Ovary (tissue), 9 donors: ENCODE measurements around the gene AGFG2. TPM values are rescaled to one million over a fixed set of nuclear protein-coding genes. Genes with fewer than 3 reads are reported as not detected.
"Not testable (repeated sequence)": the region's sequence is repeated elsewhere in the genome, so short reads cannot be mapped to it uniquely, and the experiment has no call there.

ENCODE experiments used
- DNase-seq, 5 donors: peaks; one replicate each; pipeline ENCODE4 v3.0.0-alpha.2; 2019 to 2020
- H3K27ac ChIP-seq, 2 donors: fragments of 200-600 bp; one replicate each; pipeline versions ENCODE4 v1.5.1 to v1.8.0; 2019 to 2022
- H3K27me3 ChIP-seq: fragments of 200-600 bp; one replicate; pipeline ENCODE4 v1.8.0; 2022
- H3K36me3 ChIP-seq: fragments of 200-600 bp; sonication (generic); one replicate; pipeline ENCODE4 v1.5.1; 2019
- H3K4me1 ChIP-seq: one replicate; pipeline ENCODE4 v1.8.1; 2013; ENCODE audit warnings: mild to moderate bottlenecking, moderate library complexity; ENCODE audit not compliant: insufficient read depth
- H3K4me3 ChIP-seq: fragments of 200-600 bp; sonication (generic); one replicate; pipeline ENCODE4 v1.5.1; 2017
- H3K9me3 ChIP-seq, 2 donors: fragments of 200-600 bp in 1 of 2; sonication (generic) in 1 of 2; one replicate each; pipeline versions ENCODE4 v1.5.1 to v1.8.1; 2013 to 2019; ENCODE audit warnings: mild to moderate bottlenecking in 1 of 2, moderate library complexity in 1 of 2
- EP300 ChIP-seq: sonication (generic); formaldehyde crosslinking; IDR thresholded peaks from one replicate; pipeline ENCODE4 v1.6.1; 2017; ENCODE audit warnings: antibody characterized with exemption
- POLR2A ChIP-seq: fragments of 450-650 bp; IDR thresholded peaks from one replicate; pipeline ENCODE4 v1.6.1; 2017; ENCODE audit warnings: antibody characterized with exemption, mild to moderate bottlenecking, moderate library complexity
- WGBS, 3 donors: extraction: QIAGEN DNeasy Blood & Tissue Kit in 1 of 3; methylation state at CpG; one replicate each; pipeline versions ENCODE4 v1.1.5 to v1.1.7; 2013 to 2017; 5-methylcytosine and 5-hydroxymethylcytosine counted together
- intact Hi-C, 4 donors: fragments of 100-400 bp; cut with DNase I; formaldehyde crosslinking; loops; one replicate each; pipeline versions ENCODE4 v1.11.0 to v1.15.1; 2022 to 2023
- polyA plus RNA-seq, 2 donors: library from polyadenylated mRNA; stranded (reverse); fragments of 200-250 nt in 1 of 2; fragments of 350-450 nt in 1 of 2; fragmentation: Illumina TruSeq in 1 of 2; extraction: RNeasy Lipid Tissue Mini Kit (QIAGEN cat#74804) in 1 of 2; gene quantifications; one replicate each; pipeline ENCODE4 v1.2.3, GENCODE V29; 2013 to 2014
- total RNA-seq, 7 donors: library from RNA; depleted of rRNA in 2 of 7; stranded (reverse); fragments of >200 nt in 2 of 7; fragmentation: NEBNext Ultra II Directional in 3 of 7; extraction: Animal tissue kit (Norgen Biotek cat#: 25700) in 3 of 7; gene quantifications; one replicate each; pipeline versions ENCODE4 v1.1.0 to v1.2.4, GENCODE V29; 2016 to 2023
- TF ChIP-seq, protein P1 (sequence below), 3 donors: fragments of 450-650 bp in 2 of 3; fragments of 200-600 bp in 1 of 3; IDR thresholded peaks; one replicate each; pipeline versions ENCODE4 v1.5.1 to v1.8.0; 2016 to 2022; ENCODE audit warnings: antibody characterized with exemption in 3 of 3, mild to moderate bottlenecking in 1 of 3
- donor health status: DM: no; HTN: no; CAD: no; lungs with moderate emphysema.
- donor health status: DM: no; HTN: no; CAD: no.
- donor health status: Bipolar disorder and iron deficiency.
- donor health status: DM: yes; HTN: yes; CAD: no.
- donor health status: DM: no; HTN: no; CAD: no.
- donor health status: DM: yes; HTN: yes; CAD: no.

Gene AGFG2
- total and polyA plus RNA-seq, 9 donors: 10.0 to 115 (median 55.9) TPM

DNA sequence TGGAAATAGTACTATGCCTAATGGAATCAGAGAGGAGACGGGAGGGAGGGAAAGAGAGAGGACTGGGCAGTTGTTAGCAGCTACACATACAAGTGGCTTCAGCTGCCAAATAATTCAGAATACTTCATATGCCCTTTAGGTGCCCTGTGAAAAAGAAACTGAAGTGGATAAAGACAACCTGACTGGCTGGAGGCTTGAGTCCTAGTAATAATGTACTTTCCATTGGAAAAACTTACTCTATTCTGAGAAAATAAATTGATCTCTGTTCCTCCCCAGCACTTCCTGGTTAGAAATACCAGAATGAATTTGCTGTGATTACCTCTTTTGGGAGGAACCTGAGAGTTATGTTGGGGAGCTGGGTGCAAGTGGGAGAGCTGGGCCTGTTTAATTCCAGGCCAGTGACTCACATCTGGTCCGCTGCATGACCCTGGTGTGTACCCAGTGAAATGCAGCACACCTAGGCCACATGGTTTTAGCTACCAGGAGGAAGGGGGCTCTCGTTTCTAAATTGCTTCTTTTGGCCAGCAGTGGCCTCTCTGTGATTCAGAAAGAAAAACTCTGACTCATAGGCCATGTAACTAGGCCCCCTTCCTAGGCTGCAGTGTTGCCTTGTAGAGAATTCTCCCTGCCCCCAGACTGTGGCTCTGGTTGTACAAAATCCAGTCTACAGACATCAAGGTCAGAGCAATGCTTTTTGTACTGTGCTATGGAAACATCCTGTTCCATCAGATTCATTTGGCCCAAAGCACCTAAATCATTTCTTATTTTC lies 6.5 kb downstream of the AGFG2 start:
- peak overlapping the region; percentile 82 to 86 for H3K27ac ChIP-seq
- H3K27me3 ChIP-seq: no peaks in the 10 kb centered on the region
- no peaks in the 10 kb centered on the region for H3K9me3 ChIP-seq
- intact Hi-C loops: loop anchor here in 1 of 4 donors (5.0 kb wide), 1 partner anchor 63 kb away; the partner anchor contains the start of gene NYAP1
- H3K36me3 ChIP-seq: no peaks in the 10 kb centered on the region
- DNase-seq: peak; percentile 69 to 87 (median 74)
- WGBS, 3 donors: 6 to 10% (median 8%) methylated on average over 3 of the region's 3 CpGs
- H3K4me1 ChIP-seq: peaks cover 50% of the 10 kb centered on the region
- TF ChIP-seq, protein P1, sequence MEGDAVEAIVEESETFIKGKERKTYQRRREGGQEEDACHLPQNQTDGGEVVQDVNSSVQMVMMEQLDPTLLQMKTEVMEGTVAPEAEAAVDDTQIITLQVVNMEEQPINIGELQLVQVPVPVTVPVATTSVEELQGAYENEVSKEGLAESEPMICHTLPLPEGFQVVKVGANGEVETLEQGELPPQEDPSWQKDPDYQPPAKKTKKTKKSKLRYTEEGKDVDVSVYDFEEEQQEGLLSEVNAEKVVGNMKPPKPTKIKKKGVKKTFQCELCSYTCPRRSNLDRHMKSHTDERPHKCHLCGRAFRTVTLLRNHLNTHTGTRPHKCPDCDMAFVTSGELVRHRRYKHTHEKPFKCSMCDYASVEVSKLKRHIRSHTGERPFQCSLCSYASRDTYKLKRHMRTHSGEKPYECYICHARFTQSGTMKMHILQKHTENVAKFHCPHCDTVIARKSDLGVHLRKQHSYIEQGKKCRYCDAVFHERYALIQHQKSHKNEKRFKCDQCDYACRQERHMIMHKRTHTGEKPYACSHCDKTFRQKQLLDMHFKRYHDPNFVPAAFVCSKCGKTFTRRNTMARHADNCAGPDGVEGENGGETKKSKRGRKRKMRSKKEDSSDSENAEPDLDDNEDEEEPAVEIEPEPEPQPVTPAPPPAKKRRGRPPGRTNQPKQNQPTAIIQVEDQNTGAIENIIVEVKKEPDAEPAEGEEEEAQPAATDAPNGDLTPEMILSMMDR (IDR thresholded peaks at IDR 0.05): peak in 1 of 3 donors; percentile 23
- TF ChIP-seq EP300 (no peak), POLR2A (no peak)
- no peak overlapping the region for H3K4me3 ChIP-seq

DNA sequence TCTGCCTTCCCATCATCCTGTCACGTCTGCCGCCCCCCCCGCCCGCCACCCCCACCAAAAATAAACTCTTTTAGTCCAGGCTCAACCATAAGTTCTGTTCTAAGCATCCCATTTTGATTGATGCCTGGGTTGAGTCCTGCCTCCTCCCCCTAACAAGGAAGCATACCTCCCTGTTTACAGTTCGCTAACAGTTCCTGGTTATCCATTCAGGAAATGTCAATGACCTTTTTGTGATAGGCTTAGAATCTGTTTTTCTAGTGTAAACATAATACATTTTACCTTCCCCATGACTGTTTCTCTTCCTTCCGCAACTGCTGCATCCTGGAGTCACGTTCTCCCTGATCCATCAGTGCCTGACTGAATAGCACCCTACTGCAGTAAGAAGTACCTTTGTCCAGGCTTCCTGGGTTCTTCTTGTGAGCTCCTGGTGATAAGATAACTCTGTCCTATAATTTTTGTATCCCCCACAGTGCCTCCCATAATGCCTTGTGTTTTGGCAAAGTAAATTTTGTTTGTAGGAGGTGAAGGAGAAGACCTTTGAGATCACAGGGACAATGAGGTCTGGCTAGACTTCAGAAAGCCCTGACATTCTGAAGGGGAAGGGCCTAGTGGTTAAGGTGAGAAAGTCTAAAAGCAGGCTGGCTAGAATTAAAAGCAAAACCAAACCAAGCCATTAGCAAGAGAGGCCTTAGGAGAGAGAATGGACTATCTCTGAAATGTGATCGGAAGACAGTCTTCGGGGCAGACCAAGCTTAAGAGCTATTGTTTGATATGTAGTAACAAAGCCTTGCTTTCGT lies 7.3 kb downstream of the AGFG2 start:
- DNase-seq: peak in 1 of 5 donors; percentile 41
- H3K27me3 ChIP-seq: no peaks in the 10 kb centered on the region
- TF ChIP-seq, protein P1 (IDR thresholded peaks at IDR 0.05): no peak
- TF ChIP-seq POLR2A (no peak), EP300 (no peak)
- H3K9me3 ChIP-seq: no peaks in the 10 kb centered on the region
- H3K27ac ChIP-seq: peak overlapping the region; percentile 82 to 86
- 10 to 12% (median 12%) methylated on average over 10 of the region's 10 CpGs for WGBS, 3 donors
- peaks cover 49% of the 10 kb centered on the region for H3K4me1 ChIP-seq
- H3K4me3 ChIP-seq: peak overlapping the region; percentile 6
- intact Hi-C loops: loop anchor here in 1 of 4 donors (5.0 kb wide), 1 partner anchor 64 kb away; the partner anchor contains the start of gene NYAP1
- no peaks in the 10 kb centered on the region for H3K36me3 ChIP-seq

DNA sequence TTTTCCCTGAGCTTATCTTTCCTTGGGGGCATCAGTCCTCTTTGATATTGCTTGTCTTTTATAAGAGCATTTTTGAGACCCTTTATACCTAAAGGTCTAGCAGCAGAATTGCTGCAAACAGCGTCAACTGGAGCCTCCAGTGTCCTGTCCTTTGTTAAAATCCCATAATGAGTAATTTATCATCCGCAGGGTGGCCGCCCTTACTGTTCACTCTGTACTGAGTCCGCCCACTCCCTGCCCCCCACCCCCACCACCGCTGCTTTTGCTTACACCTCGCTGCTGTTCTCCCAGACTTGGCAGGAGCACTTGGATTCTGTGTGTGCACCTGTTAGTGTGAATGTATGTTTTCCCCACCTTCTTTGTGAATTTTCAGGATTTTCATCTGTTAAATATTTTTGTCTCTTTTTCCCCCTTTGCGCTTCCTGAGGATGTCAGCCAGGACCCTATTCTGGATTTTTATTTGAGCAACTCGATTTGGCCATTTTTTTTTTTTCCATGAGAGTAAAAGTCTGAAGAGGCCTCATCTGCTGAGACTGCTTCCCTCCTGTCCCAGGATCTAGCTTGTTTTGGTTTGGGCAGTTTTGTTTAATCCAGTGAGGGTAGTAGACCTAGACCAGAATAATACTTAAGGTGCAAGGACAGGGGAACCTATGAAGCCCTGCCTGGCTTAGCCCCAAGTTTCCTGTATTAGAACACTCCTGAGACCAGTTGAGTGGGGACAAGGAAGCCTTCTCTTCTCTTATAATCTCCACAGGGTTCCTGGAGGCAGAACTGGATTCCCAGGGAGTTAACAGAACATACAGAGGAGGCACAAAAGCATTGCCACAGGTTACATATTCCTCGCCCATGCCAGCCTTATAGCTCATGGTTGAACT lies 8.2 kb downstream of the AGFG2 start:
- Histone ChIP-seq H3K27ac (peak overlapping the region; percentile 82 to 86), H3K9me3 (no peaks in the 10 kb centered on the region), H3K27me3 (no peaks in the 10 kb centered on the region), H3K4me3 (peak overlapping the region; percentile 6), H3K4me1 (peaks cover 49% of the 10 kb centered on the region), H3K36me3 (no peaks in the 10 kb centered on the region)
- TF ChIP-seq, protein P1 (IDR thresholded peaks at IDR 0.05): no peak
- TF ChIP-seq POLR2A (no peak), EP300 (no peak)
- peak in 2 of 5 donors; percentile 26 to 46 for DNase-seq
- 27 to 32% (median 29%) methylated on average over 9 of the region's 9 CpGs for WGBS, 3 donors
- intact Hi-C loops: loop anchor here in 1 of 4 donors (5.0 kb wide), 1 partner anchor 65 kb away; the partner anchor contains the start of gene NYAP1

DNA sequence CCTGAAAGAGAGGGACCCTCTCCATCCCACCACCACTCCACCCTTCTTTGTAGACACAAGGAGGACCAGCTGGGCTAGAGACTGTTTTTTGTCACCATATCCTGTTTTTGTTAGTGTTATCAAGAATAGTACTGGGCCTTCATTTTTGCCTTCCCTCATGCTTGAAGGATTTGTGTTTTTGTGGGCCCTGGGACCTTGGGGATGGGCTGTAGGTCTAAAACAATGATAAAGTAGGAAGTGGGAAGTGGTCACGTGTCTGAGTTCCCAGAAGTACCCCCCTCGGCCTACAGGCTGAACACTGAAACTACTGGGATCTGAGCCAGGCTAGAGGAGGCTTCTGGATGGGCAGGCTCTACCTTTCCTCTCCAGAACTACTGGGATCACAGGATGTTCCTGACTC lies 8.9 kb downstream of the AGFG2 start:
- Histone ChIP-seq H3K9me3 (no peaks in the 10 kb centered on the region), H3K4me3 (no peak overlapping the region), H3K27ac (peak overlapping the region; percentile 82 to 86), H3K27me3 (no peaks in the 10 kb centered on the region), H3K4me1 (peaks cover 46% of the 10 kb centered on the region), H3K36me3 (no peaks in the 10 kb centered on the region)
- TF ChIP-seq POLR2A (no peak), EP300 (no peak)
- TF ChIP-seq, protein P1 (IDR thresholded peaks at IDR 0.05): no peak
- peak; percentile 61 to 74 (median 66) for DNase-seq
- intact Hi-C loops: loop anchor here in 2 of 4 donors (2.0 to 5.0 kb wide), 2 partner anchors 19 to 66 kb away; partner anchors contain the start of gene NYAP1 (in 1 of the 2)
- 1 to 9% (median 5%) methylated on average over 2 of the region's 2 CpGs for WGBS, 3 donors

DNA sequence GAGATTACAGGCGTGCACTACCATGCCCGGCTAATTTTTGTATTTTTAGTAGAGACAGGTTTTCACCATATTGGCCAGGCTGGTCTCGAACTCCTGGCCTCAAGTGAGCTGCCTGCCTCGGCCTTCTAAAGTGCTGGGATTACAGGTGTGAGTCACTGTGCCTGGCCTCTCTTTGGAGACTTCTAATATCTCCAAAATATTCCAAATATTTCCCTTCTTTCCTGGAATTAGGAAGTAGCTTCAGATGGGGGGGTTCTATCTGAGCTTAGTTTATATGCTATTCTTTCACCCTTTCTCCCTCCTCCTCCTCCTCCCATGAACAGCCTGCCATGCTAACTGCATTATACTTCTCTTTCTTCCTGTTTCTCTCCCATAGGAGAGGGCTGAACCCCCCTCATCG lies 9.4 kb downstream of the AGFG2 start:
- H3K27me3 ChIP-seq, DNase-seq, H3K9me3 ChIP-seq, H3K36me3 ChIP-seq, H3K4me3 ChIP-seq: not testable (repeated sequence)
- intact Hi-C loops: loop anchor here in 2 of 4 donors (2.0 to 5.0 kb wide), 2 partner anchors 18 to 66 kb away; partner anchors contain the start of gene NYAP1 (in 1 of the 2)
- Histone ChIP-seq H3K4me1 (peaks cover 46% of the 10 kb centered on the region), H3K27ac (peak overlapping the region; percentile 82 to 86)
- WGBS, 3 donors: 48 to 61% (median 50%) methylated on average over 5 of the region's 5 CpGs
